H9 (cell line): ENCODE results near the gene NDUFV2. TPM values are rescaled to one million over a fixed set of nuclear protein-coding genes. Genes with fewer than 3 reads are reported as not detected.

Experiments used
- DNase-seq: peaks from one replicate; pipeline ENCODE4 v3.0.0-alpha.2; 2017
- H2AFZ ChIP-seq: one replicate; pipeline ENCODE4 v1.6.1; 2013; ENCODE audit warnings: mild to moderate bottlenecking, low read length, control low read depth, moderate library complexity
- H2AK5ac ChIP-seq: 2 replicates; pipeline ENCODE4 v1.6.1; 2013; ENCODE audit warnings: low read length, control low read depth, mixed read lengths; ENCODE audit not compliant: insufficient read length
- H2BK120ac ChIP-seq: one replicate; pipeline ENCODE4 v1.6.1; 2013; ENCODE audit warnings: low read depth, mild to moderate bottlenecking, low read length, control low read depth, inconsistent platforms; ENCODE audit not compliant: poor library complexity, severe bottlenecking
- H2BK12ac ChIP-seq: 2 replicates; pipeline ENCODE4 v1.6.1; 2013; ENCODE audit warnings: low read length, control low read depth, mixed read lengths, low read depth; ENCODE audit not compliant: insufficient read length
- H2BK15ac ChIP-seq: 2 replicates; pipeline ENCODE4 v1.6.1; 2013; ENCODE audit warnings: low read depth, low read length, control low read depth
- H2BK20ac ChIP-seq: one replicate; pipeline ENCODE4 v1.6.1; 2013; ENCODE audit warnings: low read depth, mild to moderate bottlenecking, low read length, control low read depth, inconsistent platforms; ENCODE audit not compliant: poor library complexity, severe bottlenecking
- H2BK5ac ChIP-seq: 2 replicates; pipeline ENCODE4 v1.6.1; 2013; ENCODE audit warnings: low read length, control low read depth, mixed read lengths; ENCODE audit not compliant: insufficient read length
- H3K14ac ChIP-seq: 2 replicates; pipeline ENCODE4 v1.6.1; 2013; ENCODE audit warnings: low read length, control low read depth; ENCODE audit not compliant: insufficient read depth
- H3K18ac ChIP-seq: 2 replicates; pipeline ENCODE4 v1.6.1; 2013; ENCODE audit warnings: low read depth, mild to moderate bottlenecking, mixed read lengths, low read length, control low read depth; ENCODE audit not compliant: insufficient read length
- H3K23ac ChIP-seq: 2 replicates; pipeline ENCODE4 v1.6.1; 2013; ENCODE audit warnings: low read length, control low read depth, mixed read lengths, low read depth; ENCODE audit not compliant: insufficient read length
- H3K23me2 ChIP-seq: 2 replicates; pipeline ENCODE4 v1.6.1; 2013; ENCODE audit warnings: low read depth, mild to moderate bottlenecking, mixed read lengths, low read length, control low read depth; ENCODE audit not compliant: insufficient read length, poor library complexity, severe bottlenecking
- H3K27ac ChIP-seq: 2 replicates; pipeline ENCODE4 v1.5.1; 2013; ENCODE audit warnings: low read length, control low read depth, mixed read lengths, low read depth; ENCODE audit not compliant: insufficient read length
- H3K27me3 ChIP-seq: 2 replicates; pipeline ENCODE4 v1.6.1; 2013; ENCODE audit warnings: low read length, control low read depth, inconsistent platforms; ENCODE audit not compliant: insufficient read depth
- H3K4ac ChIP-seq: 2 replicates; pipeline ENCODE4 v1.6.1; 2013; ENCODE audit warnings: low read depth, mild to moderate bottlenecking, control low read depth, inconsistent platforms, low read length, moderate library complexity
- H3K4me1 ChIP-seq: 2 replicates; pipeline ENCODE4 v1.6.1; 2013; ENCODE audit warnings: low read length, control low read depth, inconsistent platforms; ENCODE audit not compliant: insufficient read depth
- H3K4me2 ChIP-seq: 2 replicates; pipeline ENCODE4 v1.6.1; 2013; ENCODE audit warnings: low read length, control low read depth, mixed read lengths; ENCODE audit not compliant: insufficient read length, insufficient read depth
- H3K56ac ChIP-seq: 2 replicates; pipeline ENCODE4 v1.6.1; 2013; ENCODE audit warnings: low read depth, mild to moderate bottlenecking, mixed read lengths, low read length, control low read depth; ENCODE audit not compliant: insufficient read length
- H3K79me1 ChIP-seq: 2 replicates; pipeline ENCODE4 v1.6.1; 2013; ENCODE audit warnings: low read depth, mild to moderate bottlenecking, moderate library complexity, low read length, control low read depth, inconsistent platforms; ENCODE audit not compliant: insufficient read depth, poor library complexity, severe bottlenecking
- H3K79me2 ChIP-seq: 2 replicates; pipeline ENCODE4 v1.6.1; 2013; ENCODE audit warnings: low read length, control low read depth, inconsistent platforms; ENCODE audit not compliant: insufficient read depth
- H3K9ac ChIP-seq: 2 replicates; pipeline ENCODE4 v1.6.1; 2013; ENCODE audit warnings: low read length, control low read depth, mixed read lengths; ENCODE audit not compliant: insufficient read length; ENCODE audit errors: extremely low read depth
- H3K9me3 ChIP-seq: one replicate; pipeline ENCODE4 v1.6.1; 2013; ENCODE audit warnings: low read depth, low read length, inconsistent platforms; ENCODE audit not compliant: control insufficient read depth
- H3T11ph ChIP-seq: one replicate; pipeline ENCODE4 v1.6.1; 2013; ENCODE audit warnings: mild to moderate bottlenecking, low read length, control low read depth, inconsistent platforms
- H4K20me1 ChIP-seq: one replicate; pipeline ENCODE4 v1.6.1; 2013; ENCODE audit not compliant: control insufficient read depth, insufficient read length, insufficient read depth
- H4K5ac ChIP-seq: 2 replicates; pipeline ENCODE4 v1.6.1; 2013; ENCODE audit warnings: low read depth, mild to moderate bottlenecking, mixed read lengths, low read length, control low read depth; ENCODE audit not compliant: insufficient read length
- H4K8ac ChIP-seq: replicated peaks from 2 replicates; pipeline ENCODE4 v1.6.1; 2013; ENCODE audit warnings: low read length, control low read depth, mixed read lengths, low read depth; ENCODE audit not compliant: insufficient read length
- H4K91ac ChIP-seq: 2 replicates; pipeline ENCODE4 v1.6.1; 2013; ENCODE audit warnings: low read depth, mild to moderate bottlenecking, moderate library complexity, mixed read lengths, low read length, control low read depth; ENCODE audit not compliant: insufficient read length
- H3K27ac Mint-ChIP-seq, 3 experiments: 2 replicates in 2 of 3; 3 replicates in 1 of 3; pipeline ENCODE4 v1.8.0; 2020 to 2021; ENCODE audit warnings: mixed read lengths in 3 of 3, mild to moderate bottlenecking in 1 of 3, moderate library complexity in 1 of 3
- H3K27me3 Mint-ChIP-seq: 2 replicates; pipeline ENCODE4 v1.8.0; 2021; ENCODE audit warnings: low read depth, mild to moderate bottlenecking, moderate library complexity, mixed read lengths
- H3K36me3 Mint-ChIP-seq, 3 experiments: 2 replicates in 2 of 3; 3 replicates in 1 of 3; pipeline ENCODE4 v1.8.0; 2020 to 2021; ENCODE audit warnings: low read depth in 3 of 3, mixed read lengths in 3 of 3; ENCODE audit not compliant: insufficient read depth in 1 of 3
- H3K4me1 Mint-ChIP-seq, 2 experiments: 2 replicates each; pipeline ENCODE4 v1.8.0; 2020; ENCODE audit warnings: mixed read lengths in 2 of 2
- H3K4me3 Mint-ChIP-seq, 2 experiments: 2 replicates in 1 of 2; 3 replicates in 1 of 2; pipeline ENCODE4 v1.8.0; 2020 to 2021; ENCODE audit warnings: mild to moderate bottlenecking in 2 of 2, mixed read lengths in 2 of 2, moderate library complexity in 1 of 2
- H3K9me3 Mint-ChIP-seq, 2 experiments: 2 replicates in 1 of 2; 3 replicates in 1 of 2; pipeline ENCODE4 v1.8.0; 2020; ENCODE audit warnings: mild to moderate bottlenecking in 2 of 2, mixed read lengths in 2 of 2, moderate library complexity in 1 of 2
- WGBS: extraction: QIAGEN DNeasy Blood & Tissue Kit; methylation state at CpG from one replicate; pipeline ENCODE4 v1.1.7; 2013; ENCODE audit warnings: missing lambda C conversion rate, low lambda C conversion rate, mixed read lengths; ENCODE audit not compliant: insufficient read length; ENCODE audit errors: extremely low coverage; 5-methylcytosine and 5-hydroxymethylcytosine counted together
- total RNA-seq: library from RNA; stranded (reverse); gene quantifications from 2 replicates; pipeline ENCODE4 v1.2.1, GENCODE V29; 2021
- TF ChIP-seq, protein P1 (sequence below): fragments of 200-600 bp; sonication (generic); conservative IDR thresholded peaks from 3 replicates; pipeline ENCODE4 v1.8.0; 2021; ENCODE audit warnings: antibody characterized with exemption, mild to moderate bottlenecking

NDUFV2 gene
- total RNA-seq, 1 experiment from 2014 or later, result 206 TPM

- Mint-ChIP-seq H3K4me3 (no peak overlapping the region), H3K36me3 (peaks cover 22 to 58% (median 57%) of the 10 kb centered on the region in 3 experiments), H3K4me1 (peaks cover 16 to 22% of the 10 kb centered on the region in 2 experiments), H3K27ac (peak overlapping the region in 1 of 3 experiments; percentile 92; a peak in 2 of 7 replicates), H3K27me3 (no peaks in the 10 kb centered on the region), H3K9me3 (no peaks in the 10 kb centered on the region)
- no peak overlapping the region for H4K8ac ChIP-seq
- H2BK5ac ChIP-seq, result no peak overlapping the region
- H3K14ac ChIP-seq, result no peak overlapping the region
- WGBS, result no CpG with 5 or more reads among the region's 2 CpGs
- no peak overlapping the region for H2AFZ ChIP-seq
- H3K4me1 ChIP-seq, result no peaks in the 10 kb centered on the region
- H2BK12ac ChIP-seq, result no peak overlapping the region
- no peak overlapping the region for H3T11ph ChIP-seq
- peaks cover 3% of the 10 kb centered on the region for H4K20me1 ChIP-seq
- H3K23ac ChIP-seq, result no peak overlapping the region
- no peak overlapping the region for H2BK15ac ChIP-seq
- H3K79me2 ChIP-seq, result 0 out of 2 replicates have a peak, but pooled peaks cover 4% of the 10 kb centered on the region
- no peak overlapping the region for H2BK120ac ChIP-seq
- peaks cover 9% of the 10 kb centered on the region for H3K23me2 ChIP-seq
- H4K5ac ChIP-seq, result no peak overlapping the region
- H3K4me2 ChIP-seq, result no peak overlapping the region
- peaks cover 3% of the 10 kb centered on the region for H3K79me1 ChIP-seq
- no peak overlapping the region for H2AK5ac ChIP-seq
- no peaks in the 10 kb centered on the region for H3K27me3 ChIP-seq
- no peaks in the 10 kb centered on the region for H3K9me3 ChIP-seq
- no peak overlapping the region for H3K4ac ChIP-seq
- no peak overlapping the region for H2BK20ac ChIP-seq
- H3K56ac ChIP-seq, result no peak overlapping the region
- H3K9ac ChIP-seq, result no peak overlapping the region
- H3K27ac ChIP-seq, result no peak overlapping the region
- H4K91ac ChIP-seq, result no peak overlapping the region
- TF ChIP-seq, protein P1, sequence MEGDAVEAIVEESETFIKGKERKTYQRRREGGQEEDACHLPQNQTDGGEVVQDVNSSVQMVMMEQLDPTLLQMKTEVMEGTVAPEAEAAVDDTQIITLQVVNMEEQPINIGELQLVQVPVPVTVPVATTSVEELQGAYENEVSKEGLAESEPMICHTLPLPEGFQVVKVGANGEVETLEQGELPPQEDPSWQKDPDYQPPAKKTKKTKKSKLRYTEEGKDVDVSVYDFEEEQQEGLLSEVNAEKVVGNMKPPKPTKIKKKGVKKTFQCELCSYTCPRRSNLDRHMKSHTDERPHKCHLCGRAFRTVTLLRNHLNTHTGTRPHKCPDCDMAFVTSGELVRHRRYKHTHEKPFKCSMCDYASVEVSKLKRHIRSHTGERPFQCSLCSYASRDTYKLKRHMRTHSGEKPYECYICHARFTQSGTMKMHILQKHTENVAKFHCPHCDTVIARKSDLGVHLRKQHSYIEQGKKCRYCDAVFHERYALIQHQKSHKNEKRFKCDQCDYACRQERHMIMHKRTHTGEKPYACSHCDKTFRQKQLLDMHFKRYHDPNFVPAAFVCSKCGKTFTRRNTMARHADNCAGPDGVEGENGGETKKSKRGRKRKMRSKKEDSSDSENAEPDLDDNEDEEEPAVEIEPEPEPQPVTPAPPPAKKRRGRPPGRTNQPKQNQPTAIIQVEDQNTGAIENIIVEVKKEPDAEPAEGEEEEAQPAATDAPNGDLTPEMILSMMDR, result no peak
- DNase-seq, result no peak
- no peak overlapping the region for H3K18ac ChIP-seq
Measured at GRCh38 chr18:9133225-9133624, 30.7 kb downstream of the NDUFV2 start.
